Measurements from ENCODE around the gene PCCA. TPM values are rescaled to one million over a fixed set of nuclear protein-coding genes. Genes with fewer than 3 reads are reported as not detected.

PCCA gene
- total and polyA plus RNA-seq, 9 donors = 23.5 to 62.4 (median 45.8) TPM

- no peaks in the 10 kb centered on the region for H3K27me3 ChIP-seq
- no peaks in the 10 kb centered on the region for H3K9me3 ChIP-seq
- no peaks in the 10 kb centered on the region for H3K36me3 ChIP-seq
- H3K4me3 ChIP-seq = no peak overlapping the region
- no peak overlapping the region for H3K27ac ChIP-seq
- DNase-seq = no peak
- H3K4me1 ChIP-seq (ENCODE audit: insufficient read depth) = no peaks in the 10 kb centered on the region
- TF ChIP-seq POLR2A (IDR thresholded peaks at IDR 0.05) (no peak), EP300 (IDR thresholded peaks at IDR 0.05) (no peak)
- TF ChIP-seq, protein P1, sequence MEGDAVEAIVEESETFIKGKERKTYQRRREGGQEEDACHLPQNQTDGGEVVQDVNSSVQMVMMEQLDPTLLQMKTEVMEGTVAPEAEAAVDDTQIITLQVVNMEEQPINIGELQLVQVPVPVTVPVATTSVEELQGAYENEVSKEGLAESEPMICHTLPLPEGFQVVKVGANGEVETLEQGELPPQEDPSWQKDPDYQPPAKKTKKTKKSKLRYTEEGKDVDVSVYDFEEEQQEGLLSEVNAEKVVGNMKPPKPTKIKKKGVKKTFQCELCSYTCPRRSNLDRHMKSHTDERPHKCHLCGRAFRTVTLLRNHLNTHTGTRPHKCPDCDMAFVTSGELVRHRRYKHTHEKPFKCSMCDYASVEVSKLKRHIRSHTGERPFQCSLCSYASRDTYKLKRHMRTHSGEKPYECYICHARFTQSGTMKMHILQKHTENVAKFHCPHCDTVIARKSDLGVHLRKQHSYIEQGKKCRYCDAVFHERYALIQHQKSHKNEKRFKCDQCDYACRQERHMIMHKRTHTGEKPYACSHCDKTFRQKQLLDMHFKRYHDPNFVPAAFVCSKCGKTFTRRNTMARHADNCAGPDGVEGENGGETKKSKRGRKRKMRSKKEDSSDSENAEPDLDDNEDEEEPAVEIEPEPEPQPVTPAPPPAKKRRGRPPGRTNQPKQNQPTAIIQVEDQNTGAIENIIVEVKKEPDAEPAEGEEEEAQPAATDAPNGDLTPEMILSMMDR (IDR thresholded peaks at IDR 0.05) = no peak
- 79 to 92% (median 86%) methylated on average over 4 of the region's 4 CpGs for WGBS, 3 donors
- intact Hi-C loops (cut with DNase I) = no loop called here
Measured at GRCh38 chr13:100344544-100344943, 255.7 kb downstream of the PCCA start.

- 21 to 37% (median 35%) methylated on average over 3 of the region's 3 CpGs for WGBS, 3 donors
- Histone ChIP-seq H3K4me1 (ENCODE audit: insufficient read depth) (no peaks in the 10 kb centered on the region), H3K27ac (no peak overlapping the region), H3K27me3 (no peaks in the 10 kb centered on the region), H3K4me3 (no peak overlapping the region), H3K36me3 (no peaks in the 10 kb centered on the region), H3K9me3 (no peaks in the 10 kb centered on the region)
- intact Hi-C loops (cut with DNase I) = no loop called here
- no peak for TF ChIP-seq EP300 (IDR thresholded peaks at IDR 0.05)
- TF ChIP-seq, protein P1 (IDR thresholded peaks at IDR 0.05) = no peak
- no peak for TF ChIP-seq POLR2A (IDR thresholded peaks at IDR 0.05)
- DNase-seq = no peak
Measured at GRCh38 chr13:100347968-100348367, 259.1 kb downstream of the PCCA start.

GRCh38 chr13:100349594-100349993 lies 260.7 kb downstream of the PCCA start:
- TF ChIP-seq POLR2A (IDR thresholded peaks at IDR 0.05) (no peak), EP300 (IDR thresholded peaks at IDR 0.05) (no peak)
- TF ChIP-seq, protein P1 (IDR thresholded peaks at IDR 0.05) = no peak
- no peaks in the 10 kb centered on the region for H3K27me3 ChIP-seq
- 65 to 70% (median 69%) methylated on average over 3 of the region's 3 CpGs for WGBS, 3 donors
- DNase-seq = no peak
- H3K36me3 ChIP-seq = no peaks in the 10 kb centered on the region
- H3K27ac ChIP-seq = no peak overlapping the region
- no peak overlapping the region for H3K4me3 ChIP-seq
- H3K9me3 ChIP-seq = no peaks in the 10 kb centered on the region
- intact Hi-C loops (cut with DNase I) = no loop called here
- no peaks in the 10 kb centered on the region for H3K4me1 ChIP-seq (ENCODE audit: insufficient read depth)

GRCh38 chr13:100350601-100351000 lies 261.7 kb downstream of the PCCA start:
- Histone ChIP-seq H3K4me1 (ENCODE audit: insufficient read depth) (no peaks in the 10 kb centered on the region), H3K27me3 (no peaks in the 10 kb centered on the region), H3K4me3 (no peak overlapping the region), H3K9me3 (no peaks in the 10 kb centered on the region), H3K36me3 (no peaks in the 10 kb centered on the region), H3K27ac (no peak overlapping the region)
- TF ChIP-seq EP300 (IDR thresholded peaks at IDR 0.05) (no peak), POLR2A (IDR thresholded peaks at IDR 0.05) (no peak)
- TF ChIP-seq, protein P1 (IDR thresholded peaks at IDR 0.05) = no peak
- intact Hi-C loops (cut with DNase I) = no loop called here
- DNase-seq = no peak

DNA sequence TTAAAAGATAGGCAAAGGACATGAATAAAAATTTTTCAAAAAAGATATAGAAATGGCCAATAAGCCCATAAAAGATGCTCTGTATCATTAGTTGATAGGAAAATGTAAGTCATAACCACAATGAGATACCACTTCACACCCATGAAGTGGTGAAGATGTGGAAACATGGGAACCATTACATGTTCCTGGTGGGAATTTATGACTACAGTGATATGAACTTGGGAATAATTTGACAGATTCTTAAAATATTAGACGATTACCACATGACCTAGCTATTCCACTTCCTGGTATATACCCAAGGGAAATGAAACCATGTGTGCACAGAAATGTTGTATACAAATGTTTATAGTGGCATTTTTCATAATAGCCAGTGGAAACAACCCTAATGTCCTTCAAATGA lies 267.5 kb downstream of the PCCA start:
- 82 to 86% (median 84%) methylated on average over 1 of the region's 1 CpG for WGBS, 3 donors
- no peak overlapping the region for H3K4me3 ChIP-seq

More for the DNA sequence above, 267.5 kb downstream of the PCCA start:
- Histone ChIP-seq H3K4me1 (ENCODE audit: insufficient read depth) (no peaks in the 10 kb centered on the region), H3K9me3 (no peaks in the 10 kb centered on the region), H3K27ac (no peak overlapping the region), H3K27me3 (no peaks in the 10 kb centered on the region), H3K36me3 (no peaks in the 10 kb centered on the region)
- TF ChIP-seq EP300 (IDR thresholded peaks at IDR 0.05) (no peak), POLR2A (IDR thresholded peaks at IDR 0.05) (no peak)
- TF ChIP-seq, protein P1 (IDR thresholded peaks at IDR 0.05) = no peak
- no peak for DNase-seq
- intact Hi-C loops (cut with DNase I) = no loop called here
